ENCODE data around the gene VSTM2L. TPM values are rescaled to one million over a fixed set of nuclear protein-coding genes. Genes with fewer than 3 reads are reported as not detected.

Gene VSTM2L
- total and polyA plus RNA-seq, 9 of the 15 experiments (the other 6 are each of a cell fraction or from before 2014, with no cell fraction given), result not detected

DNA sequence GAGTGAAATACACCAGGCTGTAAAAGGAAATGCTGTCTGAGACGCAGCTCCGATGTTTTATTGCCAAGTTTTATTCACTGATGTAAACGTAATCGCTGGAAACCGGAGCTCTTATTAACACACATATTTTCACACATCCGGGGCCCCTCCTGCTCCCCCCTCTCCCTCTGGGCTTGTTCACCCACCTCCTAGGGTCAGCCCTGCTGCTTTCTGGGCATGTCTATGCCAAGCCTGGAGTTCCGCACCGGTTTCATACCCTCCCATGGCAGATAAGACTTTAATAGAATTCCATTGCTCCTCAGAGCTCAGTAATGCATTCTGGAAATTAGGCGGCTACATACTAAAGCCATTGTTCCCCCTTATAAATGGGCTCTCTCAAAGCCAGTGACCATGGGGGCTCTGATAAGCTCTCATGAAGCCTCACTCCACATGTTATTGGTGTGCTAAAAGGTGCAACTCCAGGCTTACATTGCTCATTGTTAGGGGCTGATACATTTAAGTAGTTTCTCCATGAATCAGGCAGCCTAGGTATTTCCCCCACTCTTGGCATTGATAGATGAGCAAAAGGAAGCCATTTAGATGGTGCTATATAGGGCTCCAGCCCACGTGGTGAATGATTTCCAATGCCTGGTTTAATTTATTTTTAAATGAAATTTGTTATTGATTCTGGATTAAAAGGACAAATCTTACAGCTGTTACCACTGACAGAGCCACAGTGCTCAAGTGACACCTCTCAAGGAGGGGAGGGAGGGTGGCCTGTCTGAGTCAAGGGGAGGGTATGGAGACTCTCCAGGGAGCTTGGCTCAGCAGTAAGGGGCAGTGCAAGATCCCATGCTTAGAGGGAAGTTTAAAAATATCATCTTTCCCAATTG is 4.5 kb upstream of the VSTM2L start:
- in situ Hi-C loops (cut with MboI) (loop anchor here (10.0 kb wide), 2 partner anchors 316 to 334 kb away; no protein-coding TSS in a partner anchor), intact Hi-C loops (cut with micrococcal nuclease) (loop anchor here (5.0 to 10.0 kb wide), 2 partner anchors 244 to 331 kb away; no protein-coding TSS in a partner anchor)
- TF ChIP-seq XRCC5 (IDR thresholded peaks at IDR 0.05; ENCODE audit: low read depth, low read length) (no peak), POLR2AphosphoS2 (IDR thresholded peaks at IDR 0.05; ENCODE audit: low read length) (no peak), E2F3 (CRISPR knock-in tag; IDR thresholded peaks at IDR 0.05) (no peak), ZNF121 (CRISPR knock-in tag; conservative IDR thresholded peaks at IDR 0.05) (no peak), ZNF140 (CRISPR knock-in tag; IDR thresholded peaks at IDR 0.05) (no peak), ZNF174 (CRISPR knock-in tag; IDR thresholded peaks at IDR 0.05) (no peak)
- TF ChIP-seq, protein P1, sequence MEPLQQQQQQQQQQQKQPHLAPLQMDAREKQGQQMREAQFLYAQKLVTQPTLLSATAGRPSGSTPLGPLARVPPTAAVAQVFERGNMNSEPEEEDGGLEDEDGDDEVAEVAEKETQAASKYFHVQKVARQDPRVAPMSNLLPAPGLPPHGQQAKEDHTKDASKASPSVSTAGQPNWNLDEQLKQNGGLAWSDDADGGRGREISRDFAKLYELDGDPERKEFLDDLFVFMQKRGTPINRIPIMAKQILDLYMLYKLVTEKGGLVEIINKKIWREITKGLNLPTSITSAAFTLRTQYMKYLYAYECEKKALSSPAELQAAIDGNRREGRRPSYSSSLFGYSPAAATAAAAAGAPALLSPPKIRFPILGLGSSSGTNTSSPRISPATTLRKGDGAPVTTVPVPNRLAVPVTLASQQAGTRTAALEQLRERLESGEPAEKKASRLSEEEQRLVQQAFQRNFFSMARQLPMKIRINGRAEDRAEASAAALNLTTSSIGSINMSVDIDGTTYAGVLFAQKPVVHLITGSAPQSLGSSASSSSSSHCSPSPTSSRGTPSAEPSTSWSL (CRISPR knock-in tag; IDR thresholded peaks at IDR 0.05; ENCODE audit: borderline replicate concordance), result no peak
- TF ChIP-seq, protein P2, sequence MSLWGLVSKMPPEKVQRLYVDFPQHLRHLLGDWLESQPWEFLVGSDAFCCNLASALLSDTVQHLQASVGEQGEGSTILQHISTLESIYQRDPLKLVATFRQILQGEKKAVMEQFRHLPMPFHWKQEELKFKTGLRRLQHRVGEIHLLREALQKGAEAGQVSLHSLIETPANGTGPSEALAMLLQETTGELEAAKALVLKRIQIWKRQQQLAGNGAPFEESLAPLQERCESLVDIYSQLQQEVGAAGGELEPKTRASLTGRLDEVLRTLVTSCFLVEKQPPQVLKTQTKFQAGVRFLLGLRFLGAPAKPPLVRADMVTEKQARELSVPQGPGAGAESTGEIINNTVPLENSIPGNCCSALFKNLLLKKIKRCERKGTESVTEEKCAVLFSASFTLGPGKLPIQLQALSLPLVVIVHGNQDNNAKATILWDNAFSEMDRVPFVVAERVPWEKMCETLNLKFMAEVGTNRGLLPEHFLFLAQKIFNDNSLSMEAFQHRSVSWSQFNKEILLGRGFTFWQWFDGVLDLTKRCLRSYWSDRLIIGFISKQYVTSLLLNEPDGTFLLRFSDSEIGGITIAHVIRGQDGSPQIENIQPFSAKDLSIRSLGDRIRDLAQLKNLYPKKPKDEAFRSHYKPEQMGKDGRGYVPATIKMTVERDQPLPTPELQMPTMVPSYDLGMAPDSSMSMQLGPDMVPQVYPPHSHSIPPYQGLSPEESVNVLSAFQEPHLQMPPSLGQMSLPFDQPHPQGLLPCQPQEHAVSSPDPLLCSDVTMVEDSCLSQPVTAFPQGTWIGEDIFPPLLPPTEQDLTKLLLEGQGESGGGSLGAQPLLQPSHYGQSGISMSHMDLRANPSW (CRISPR knock-in tag; IDR thresholded peaks at IDR 0.05), result no peak
- TF ChIP-seq, protein P3, sequence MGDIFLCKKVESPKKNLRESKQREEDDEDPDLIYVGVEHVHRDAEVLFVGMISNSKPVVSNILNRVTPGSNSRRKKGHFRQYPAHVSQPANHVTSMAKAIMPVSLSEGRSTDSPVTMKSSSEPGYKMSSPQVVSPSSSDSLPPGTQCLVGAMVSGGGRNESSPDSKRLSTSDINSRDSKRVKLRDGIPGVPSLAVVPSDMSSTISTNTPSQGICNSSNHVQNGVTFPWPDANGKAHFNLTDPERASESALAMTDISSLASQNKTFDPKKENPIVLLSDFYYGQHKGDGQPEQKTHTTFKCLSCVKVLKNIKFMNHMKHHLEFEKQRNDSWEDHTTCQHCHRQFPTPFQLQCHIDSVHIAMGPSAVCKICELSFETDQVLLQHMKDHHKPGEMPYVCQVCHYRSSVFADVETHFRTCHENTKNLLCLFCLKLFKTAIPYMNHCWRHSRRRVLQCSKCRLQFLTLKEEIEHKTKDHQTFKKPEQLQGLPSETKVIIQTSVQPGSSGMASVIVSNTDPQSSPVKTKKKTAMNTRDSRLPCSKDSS (IDR thresholded peaks at IDR 0.05; ENCODE audit: low read depth, partially characterized antibody), result no peak
- TF ChIP-seq, protein P4, sequence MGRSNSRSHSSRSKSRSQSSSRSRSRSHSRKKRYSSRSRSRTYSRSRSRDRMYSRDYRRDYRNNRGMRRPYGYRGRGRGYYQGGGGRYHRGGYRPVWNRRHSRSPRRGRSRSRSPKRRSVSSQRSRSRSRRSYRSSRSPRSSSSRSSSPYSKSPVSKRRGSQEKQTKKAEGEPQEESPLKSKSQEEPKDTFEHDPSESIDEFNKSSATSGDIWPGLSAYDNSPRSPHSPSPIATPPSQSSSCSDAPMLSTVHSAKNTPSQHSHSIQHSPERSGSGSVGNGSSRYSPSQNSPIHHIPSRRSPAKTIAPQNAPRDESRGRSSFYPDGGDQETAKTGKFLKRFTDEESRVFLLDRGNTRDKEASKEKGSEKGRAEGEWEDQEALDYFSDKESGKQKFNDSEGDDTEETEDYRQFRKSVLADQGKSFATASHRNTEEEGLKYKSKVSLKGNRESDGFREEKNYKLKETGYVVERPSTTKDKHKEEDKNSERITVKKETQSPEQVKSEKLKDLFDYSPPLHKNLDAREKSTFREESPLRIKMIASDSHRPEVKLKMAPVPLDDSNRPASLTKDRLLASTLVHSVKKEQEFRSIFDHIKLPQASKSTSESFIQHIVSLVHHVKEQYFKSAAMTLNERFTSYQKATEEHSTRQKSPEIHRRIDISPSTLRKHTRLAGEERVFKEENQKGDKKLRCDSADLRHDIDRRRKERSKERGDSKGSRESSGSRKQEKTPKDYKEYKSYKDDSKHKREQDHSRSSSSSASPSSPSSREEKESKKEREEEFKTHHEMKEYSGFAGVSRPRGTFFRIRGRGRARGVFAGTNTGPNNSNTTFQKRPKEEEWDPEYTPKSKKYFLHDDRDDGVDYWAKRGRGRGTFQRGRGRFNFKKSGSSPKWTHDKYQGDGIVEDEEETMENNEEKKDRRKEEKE (IDR thresholded peaks at IDR 0.05; ENCODE audit: borderline replicate concordance in 1 of 2, control insufficient read depth in 1 of 2, low read depth in 2 of 2, low read length in 1 of 2), result no peak
- ChIA-PET POLR2A (interaction anchor here (0.6 to 1.5 kb wide), 4 partner anchors 9 to 313 kb away, joined by 3 to 5 read pairs (median 4); no protein-coding TSS in a partner anchor), CTCF (ENCODE audit: low intra/inter-chr PET ratio) (no interaction called here)
- peaks cover 15% of the 10 kb centered on the region; the same call in 1 of the 2 replicates for H4K20me1 ChIP-seq (replicated peaks; ENCODE audit: control insufficient read depth, insufficient read depth, low read length)
- BruUV-seq (replicated peaks), result no TSS peak
- DNase-seq (ENCODE audit: extremely low read depth in 1 of 4, low spot score in 3 of 4) (no peak), FAIRE-seq (no peak), ATAC-seq (no peak)
- no peaks in the 10 kb centered on the region for H3K9me3 ChIP-seq (replicated peaks; ENCODE audit: control insufficient read depth, insufficient read depth, low read depth, low read length)
- H3K79me2 ChIP-seq (ENCODE audit: control insufficient read depth, insufficient read depth, low read length), result no peaks in the 10 kb centered on the region
- H3K4me2 ChIP-seq (ENCODE audit: insufficient read depth, low read length), result no peak overlapping the region
- no peak overlapping the region for H3K4me3 ChIP-seq
- H3K27ac ChIP-seq (ENCODE audit: extremely low read depth, low read depth, low read length), result no peak overlapping the region
- H2AFZ ChIP-seq (ENCODE audit: low read depth, low read length), result no peak overlapping the region
- WGBS (ENCODE audit: insufficient coverage, low coverage, missing lambda C conversion rate), result 3% methylated on average over 10 of the region's 10 CpGs
- peaks cover 5 to 31% of the 10 kb centered on the region in 2 experiments; a peak in 4 of 5 replicates for H3K27me3 ChIP-seq (ENCODE audit: control insufficient read depth in 2 of 2, insufficient read depth in 2 of 2, low read length in 2 of 2)
- peaks cover 3% of the 10 kb centered on the region for H3K9me1 ChIP-seq (ENCODE audit: control insufficient read depth, insufficient read depth, low read length)
- no peaks in the 10 kb centered on the region; the same call in 2 of the 3 replicates for H3K36me3 ChIP-seq (ENCODE audit: control insufficient read depth, insufficient read depth, low read length)
- peaks cover 0 to 13% of the 10 kb centered on the region in 2 experiments; a peak in 2 of 5 replicates for H3K4me1 ChIP-seq (replicated peaks in 1 of 2; ENCODE audit: control insufficient read depth in 2 of 2, insufficient read depth in 2 of 2, low read length in 2 of 2)
- no peak overlapping the region for H3K9ac ChIP-seq (ENCODE audit: insufficient read depth in 1 of 2, low read depth in 2 of 2, low read length in 2 of 2)

Data from K562 (cell line).